Activated T-cell treated with anti-CD3 and anti-CD28 coated beads for 4 hours (primary cell): ENCODE results near the gene CDC42SE2.
"Not testable (repeated sequence)": the region's sequence is repeated elsewhere in the genome, so short reads cannot be mapped to it uniquely, and the experiment has no call there.

Source experiments
- DNase-seq: peaks from one replicate; pipeline ENCODE4 v3.0.0-alpha.2; 2020

The CDC42SE2 gene

GRCh38 chr5:131328536-131329285 lies 64.9 kb downstream of the CDC42SE2 start:
- no peak for DNase-seq

GRCh38 chr5:131329286-131329560 lies 65.4 kb downstream of the CDC42SE2 start:
- DNase-seq, result no peak

- DNase-seq, result no peak
Observed at GRCh38 chr5:131330031-131330430, 66.2 kb downstream of the CDC42SE2 start.

GRCh38 chr5:131335756-131336155 lies 71.9 kb downstream of the CDC42SE2 start:
- not testable (repeated sequence) for DNase-seq

- DNase-seq, result not testable (repeated sequence)
Observed at GRCh38 chr5:131336801-131337200, 72.9 kb downstream of the CDC42SE2 start.

- DNase-seq, result not testable (repeated sequence)
Observed at GRCh38 chr5:131337240-131338050, 73.6 kb downstream of the CDC42SE2 start.

GRCh38 chr5:131338051-131338453 lies 74.2 kb downstream of the CDC42SE2 start:
- DNase-seq, result no peak

GRCh38 chr5:131344288-131344687 lies 80.4 kb downstream of the CDC42SE2 start:
- DNase-seq, result not testable (repeated sequence)

- DNase-seq, result not testable (repeated sequence)
Observed at GRCh38 chr5:131346204-131346603, 82.4 kb downstream of the CDC42SE2 start.

GRCh38 chr5:131353991-131354390 lies 90.1 kb downstream of the CDC42SE2 start:
- DNase-seq, result no peak

GRCh38 chr5:131355971-131356528 lies 92.2 kb downstream of the CDC42SE2 start:
- no peak for DNase-seq

GRCh38 chr5:131356619-131357018 lies 92.8 kb downstream of the CDC42SE2 start:
- no peak for DNase-seq

- no peak for DNase-seq
Observed at GRCh38 chr5:131357739-131358561, 94.1 kb downstream of the CDC42SE2 start.

GRCh38 chr5:131361677-131362315 lies 97.9 kb downstream of the CDC42SE2 start:
- no peak for DNase-seq

- DNase-seq, result no peak
Observed at GRCh38 chr5:131363811-131364506, 100.1 kb downstream of the CDC42SE2 start.

- DNase-seq, result no peak
Observed at GRCh38 chr5:131364507-131365050, 100.7 kb downstream of the CDC42SE2 start.

GRCh38 chr5:131366428-131366827 lies 102.6 kb downstream of the CDC42SE2 start:
- DNase-seq, result no peak

- no peak for DNase-seq
Observed at GRCh38 chr5:131367219-131367860, 103.5 kb downstream of the CDC42SE2 start.

GRCh38 chr5:131368866-131369265 lies 105.0 kb downstream of the CDC42SE2 start:
- DNase-seq, result no peak

- DNase-seq, result no peak
Observed at GRCh38 chr5:131369558-131369957, 105.7 kb downstream of the CDC42SE2 start.

GRCh38 chr5:131371835-131372234 lies 108.0 kb downstream of the CDC42SE2 start:
- DNase-seq, result no peak
